ENCODE data around the gene ZCCHC9. TPM values are rescaled to one million over a fixed set of nuclear protein-coding genes. Genes with fewer than 3 reads are reported as not detected.

The ZCCHC9 gene
- total RNA-seq, 2 donors from 2014 or later, result 9.4 to 10.3 TPM

DNA sequence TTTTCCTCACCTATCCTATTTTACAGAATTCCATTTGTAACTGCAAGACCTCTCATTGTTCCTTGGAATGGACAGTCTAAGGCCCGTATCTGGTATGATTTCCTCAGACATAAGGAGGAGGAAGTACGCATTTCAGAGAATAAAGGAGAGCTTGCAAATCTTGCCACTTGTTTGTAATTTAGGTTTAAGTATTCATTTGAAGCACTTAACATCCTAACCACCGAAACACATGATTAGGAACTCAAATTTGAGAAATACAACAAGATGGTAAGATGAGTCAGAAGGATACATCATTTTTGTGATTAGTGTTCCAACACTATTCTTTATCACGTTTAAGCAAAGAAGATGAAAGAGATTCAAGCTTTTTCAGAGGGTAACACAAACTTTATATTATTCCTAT is 3.9 kb upstream of the ZCCHC9 start:
- TF ChIP-seq, protein P1, sequence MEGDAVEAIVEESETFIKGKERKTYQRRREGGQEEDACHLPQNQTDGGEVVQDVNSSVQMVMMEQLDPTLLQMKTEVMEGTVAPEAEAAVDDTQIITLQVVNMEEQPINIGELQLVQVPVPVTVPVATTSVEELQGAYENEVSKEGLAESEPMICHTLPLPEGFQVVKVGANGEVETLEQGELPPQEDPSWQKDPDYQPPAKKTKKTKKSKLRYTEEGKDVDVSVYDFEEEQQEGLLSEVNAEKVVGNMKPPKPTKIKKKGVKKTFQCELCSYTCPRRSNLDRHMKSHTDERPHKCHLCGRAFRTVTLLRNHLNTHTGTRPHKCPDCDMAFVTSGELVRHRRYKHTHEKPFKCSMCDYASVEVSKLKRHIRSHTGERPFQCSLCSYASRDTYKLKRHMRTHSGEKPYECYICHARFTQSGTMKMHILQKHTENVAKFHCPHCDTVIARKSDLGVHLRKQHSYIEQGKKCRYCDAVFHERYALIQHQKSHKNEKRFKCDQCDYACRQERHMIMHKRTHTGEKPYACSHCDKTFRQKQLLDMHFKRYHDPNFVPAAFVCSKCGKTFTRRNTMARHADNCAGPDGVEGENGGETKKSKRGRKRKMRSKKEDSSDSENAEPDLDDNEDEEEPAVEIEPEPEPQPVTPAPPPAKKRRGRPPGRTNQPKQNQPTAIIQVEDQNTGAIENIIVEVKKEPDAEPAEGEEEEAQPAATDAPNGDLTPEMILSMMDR (IDR thresholded peaks at IDR 0.05), result no peak
- H3K9me3 ChIP-seq, result peaks cover 0 to 4% of the 10 kb centered on the region in 2 donors
- H3K27me3 ChIP-seq, result no peaks in the 10 kb centered on the region
- no peak for DNase-seq (ENCODE audit: low spot score)
- H3K36me3 ChIP-seq, result no peaks in the 10 kb centered on the region
- no peak overlapping the region for H3K4me3 ChIP-seq
- no peak overlapping the region for H3K27ac ChIP-seq
- H3K4me1 ChIP-seq, result peaks cover 0 to 32% of the 10 kb centered on the region in 2 donors

DNA sequence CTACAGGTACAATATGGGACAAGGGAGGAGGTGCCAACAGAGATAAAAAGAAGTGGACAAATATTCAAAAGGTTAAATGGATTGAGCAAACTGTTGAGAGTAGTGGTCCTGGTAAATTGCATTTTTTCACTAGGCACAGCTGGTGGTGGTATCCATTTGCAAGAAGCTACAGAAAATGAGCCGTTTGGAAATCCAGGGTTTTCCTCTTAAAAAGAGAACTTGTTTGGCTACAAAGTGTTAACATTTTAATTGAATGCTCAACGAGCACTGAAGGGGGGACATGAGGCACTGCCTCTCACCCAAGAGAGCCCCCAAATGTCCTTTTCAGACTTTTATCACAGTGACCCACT is 491 bp upstream of the ZCCHC9 start:
- TF ChIP-seq, protein P1 (IDR thresholded peaks at IDR 0.05), result no peak
- Histone ChIP-seq H3K27me3 (no peaks in the 10 kb centered on the region), H3K36me3 (peaks cover 5% of the 10 kb centered on the region), H3K9me3 (no peaks in the 10 kb centered on the region), H3K27ac (peak overlapping the region; percentile 88 to 89), H3K4me3 (peak overlapping the region; percentile 81 to 95), H3K4me1 (peaks cover 0 to 34% of the 10 kb centered on the region in 2 donors)
- DNase-seq (ENCODE audit: low spot score), result no peak

DNA sequence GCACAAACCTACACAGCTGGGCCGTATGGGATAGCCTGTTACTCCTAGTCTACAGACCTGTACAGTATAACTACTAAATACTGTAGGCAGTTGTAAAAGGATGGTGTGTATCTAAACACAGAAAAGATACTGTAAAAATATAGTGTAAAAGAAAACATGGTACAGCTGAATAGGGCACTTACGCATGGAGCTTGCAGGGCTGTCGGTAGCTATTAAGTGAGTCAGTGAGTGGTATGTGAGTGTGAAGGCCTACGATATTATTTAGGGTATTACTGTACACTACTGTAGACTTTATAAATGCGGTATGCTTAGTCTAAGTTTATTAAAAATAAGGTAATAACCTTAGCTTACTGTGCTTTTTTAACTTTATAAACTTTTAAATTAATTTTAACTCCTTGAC is 1.2 kb downstream of the ZCCHC9 start:
- Histone ChIP-seq H3K27ac (no peak overlapping the region), H3K36me3 (peaks cover 5% of the 10 kb centered on the region), H3K9me3 (no peaks in the 10 kb centered on the region), H3K4me1 (peaks cover 0 to 34% of the 10 kb centered on the region in 2 donors), H3K4me3 (peak overlapping the region in 1 of 2 donors; percentile 81), H3K27me3 (no peaks in the 10 kb centered on the region)
- no peak for DNase-seq (ENCODE audit: low spot score)
- TF ChIP-seq, protein P1 (IDR thresholded peaks at IDR 0.05), result no peak

DNA sequence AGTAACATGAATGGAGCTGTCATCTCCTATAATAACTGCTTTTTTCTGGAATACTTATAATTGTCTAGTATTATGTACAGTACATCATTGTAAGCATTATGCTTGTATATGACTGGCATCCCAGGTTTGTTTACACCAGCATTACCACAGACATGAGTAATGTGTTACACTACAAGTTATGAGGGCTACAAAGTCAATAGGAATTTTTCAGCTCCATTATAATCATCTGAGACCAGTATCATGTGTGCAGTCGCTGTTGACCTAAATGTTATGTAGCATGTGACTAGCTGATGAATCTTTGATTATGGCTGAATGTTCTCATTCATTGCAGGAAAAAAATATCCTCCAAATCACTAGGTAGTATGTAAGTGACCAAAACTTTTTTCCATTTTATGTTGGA is 2.2 kb downstream of the ZCCHC9 start:
- H3K4me1 ChIP-seq, result peaks cover 0 to 29% of the 10 kb centered on the region in 2 donors
- no peak overlapping the region for H3K27ac ChIP-seq
- H3K4me3 ChIP-seq, result no peak overlapping the region
- TF ChIP-seq, protein P1 (IDR thresholded peaks at IDR 0.05), result no peak
- no peak for DNase-seq (ENCODE audit: low spot score)
- no peaks in the 10 kb centered on the region for H3K27me3 ChIP-seq
- H3K9me3 ChIP-seq, result no peaks in the 10 kb centered on the region
- peaks cover 8% of the 10 kb centered on the region for H3K36me3 ChIP-seq

DNA sequence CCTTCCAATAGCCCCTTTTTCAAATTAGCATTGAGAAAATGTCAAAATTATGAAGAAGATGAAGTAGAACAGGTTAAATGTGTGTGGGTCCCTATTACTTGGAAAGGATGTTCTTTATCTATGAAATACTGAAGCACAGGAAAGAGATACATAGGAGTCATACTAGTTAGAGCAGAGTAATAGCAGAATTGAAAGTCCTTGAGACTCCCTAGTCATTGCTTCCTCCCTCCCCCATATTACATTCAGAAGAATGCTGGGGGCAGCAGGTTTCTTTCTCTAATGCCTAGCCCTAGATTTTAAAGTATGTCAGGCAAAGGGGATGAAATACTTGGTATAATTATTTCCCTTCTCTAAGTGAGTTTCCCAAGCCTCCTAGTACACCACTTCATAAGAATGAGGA is 4.4 kb downstream of the ZCCHC9 start:
- TF ChIP-seq, protein P1 (IDR thresholded peaks at IDR 0.05), result no peak
- no peak for DNase-seq (ENCODE audit: low spot score)
- Histone ChIP-seq H3K27me3 (no peaks in the 10 kb centered on the region), H3K4me1 (peaks cover 0 to 11% of the 10 kb centered on the region in 2 donors), H3K27ac (no peak overlapping the region), H3K9me3 (no peaks in the 10 kb centered on the region), H3K36me3 (peaks cover 29% of the 10 kb centered on the region), H3K4me3 (no peak overlapping the region)

DNA sequence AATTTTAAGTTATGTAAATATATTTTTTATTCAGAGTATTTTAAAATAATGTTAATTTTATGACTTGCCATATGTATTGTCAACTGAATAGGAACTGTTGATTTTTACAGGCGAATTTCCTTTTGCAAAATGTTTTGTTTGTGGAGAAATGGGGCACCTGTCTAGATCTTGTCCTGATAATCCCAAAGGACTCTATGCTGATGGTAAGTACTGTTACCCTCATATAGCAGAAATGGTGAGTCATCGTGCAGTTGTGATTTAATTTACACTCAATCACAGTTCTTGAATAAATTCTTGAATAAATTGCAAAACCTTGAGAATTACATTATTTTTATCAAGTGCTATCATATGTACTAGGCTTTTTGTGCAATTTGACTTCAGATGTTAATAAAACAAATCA is 7.4 kb downstream of the ZCCHC9 start:
- Histone ChIP-seq H3K9me3 (no peaks in the 10 kb centered on the region), H3K36me3 (peaks cover 58% of the 10 kb centered on the region)

More for the DNA sequence above, 7.4 kb downstream of the ZCCHC9 start:
- no peak for DNase-seq (ENCODE audit: low spot score)
- no peak overlapping the region for H3K27ac ChIP-seq
- H3K27me3 ChIP-seq, result no peaks in the 10 kb centered on the region
- H3K4me1 ChIP-seq, result no peaks in the 10 kb centered on the region
- TF ChIP-seq, protein P1 (IDR thresholded peaks at IDR 0.05), result no peak
- H3K4me3 ChIP-seq, result no peak overlapping the region

All from right atrium auricular region (tissue), 2 donors.